NB4 (cell line): ENCODE data around the gene PCYT1A.

ENCODE experiments used
- DNase-seq: peaks from one replicate; pipeline ENCODE4 v3.0.0; 2010; ENCODE audit warnings: low read depth
- H3K4me3 ChIP-seq: one replicate; pipeline ENCODE4 v1.5.1; 2011; ENCODE audit warnings: mild to moderate bottlenecking, low read depth, low read length, moderate library complexity
- MYC ChIP-seq: IDR thresholded peaks from 2 replicates; pipeline ENCODE4 v1.6.1; 2011; ENCODE audit warnings: low read depth, low read length
- POLR2A ChIP-seq: IDR thresholded peaks from 2 replicates; pipeline ENCODE4 v1.6.1; 2011; ENCODE audit warnings: mild to moderate bottlenecking; ENCODE audit not compliant: insufficient read length; ENCODE audit errors: extremely low read depth
- TF ChIP-seq, protein P1 (sequence below): IDR thresholded peaks from one replicate; pipeline ENCODE4 v1.5.1; 2012; ENCODE audit warnings: low read depth, low read length
- TF ChIP-seq, protein P2 (sequence below): IDR thresholded peaks from 2 replicates; pipeline ENCODE4 v1.6.1; 2011; ENCODE audit warnings: low read depth, low read length

The PCYT1A gene

DNA sequence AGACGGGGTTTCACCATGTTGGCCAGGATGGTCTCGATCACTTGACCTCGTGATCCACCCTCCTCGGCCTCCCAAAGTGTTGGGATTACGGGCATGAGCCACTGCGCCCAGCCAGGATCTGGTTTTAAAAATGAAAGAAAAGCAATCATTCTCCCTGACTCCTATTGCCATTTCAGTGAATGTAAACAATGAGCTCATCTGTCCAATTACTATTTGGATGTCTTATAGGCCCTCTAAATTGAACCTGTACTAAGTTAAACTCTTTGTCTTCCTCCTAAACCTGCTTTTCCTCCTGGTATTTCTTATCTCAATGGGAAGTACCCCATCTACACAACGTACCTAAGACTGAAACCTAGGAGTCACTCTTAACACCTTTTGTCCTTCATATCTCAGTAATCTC, 23.7 kb downstream of the PCYT1A start:
- TF ChIP-seq, protein P1, sequence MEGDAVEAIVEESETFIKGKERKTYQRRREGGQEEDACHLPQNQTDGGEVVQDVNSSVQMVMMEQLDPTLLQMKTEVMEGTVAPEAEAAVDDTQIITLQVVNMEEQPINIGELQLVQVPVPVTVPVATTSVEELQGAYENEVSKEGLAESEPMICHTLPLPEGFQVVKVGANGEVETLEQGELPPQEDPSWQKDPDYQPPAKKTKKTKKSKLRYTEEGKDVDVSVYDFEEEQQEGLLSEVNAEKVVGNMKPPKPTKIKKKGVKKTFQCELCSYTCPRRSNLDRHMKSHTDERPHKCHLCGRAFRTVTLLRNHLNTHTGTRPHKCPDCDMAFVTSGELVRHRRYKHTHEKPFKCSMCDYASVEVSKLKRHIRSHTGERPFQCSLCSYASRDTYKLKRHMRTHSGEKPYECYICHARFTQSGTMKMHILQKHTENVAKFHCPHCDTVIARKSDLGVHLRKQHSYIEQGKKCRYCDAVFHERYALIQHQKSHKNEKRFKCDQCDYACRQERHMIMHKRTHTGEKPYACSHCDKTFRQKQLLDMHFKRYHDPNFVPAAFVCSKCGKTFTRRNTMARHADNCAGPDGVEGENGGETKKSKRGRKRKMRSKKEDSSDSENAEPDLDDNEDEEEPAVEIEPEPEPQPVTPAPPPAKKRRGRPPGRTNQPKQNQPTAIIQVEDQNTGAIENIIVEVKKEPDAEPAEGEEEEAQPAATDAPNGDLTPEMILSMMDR: no peak
- no peak for TF ChIP-seq POLR2A
- no peak for TF ChIP-seq MYC
- DNase-seq: no peak
- H3K4me3 ChIP-seq: no peak overlapping the region

DNA sequence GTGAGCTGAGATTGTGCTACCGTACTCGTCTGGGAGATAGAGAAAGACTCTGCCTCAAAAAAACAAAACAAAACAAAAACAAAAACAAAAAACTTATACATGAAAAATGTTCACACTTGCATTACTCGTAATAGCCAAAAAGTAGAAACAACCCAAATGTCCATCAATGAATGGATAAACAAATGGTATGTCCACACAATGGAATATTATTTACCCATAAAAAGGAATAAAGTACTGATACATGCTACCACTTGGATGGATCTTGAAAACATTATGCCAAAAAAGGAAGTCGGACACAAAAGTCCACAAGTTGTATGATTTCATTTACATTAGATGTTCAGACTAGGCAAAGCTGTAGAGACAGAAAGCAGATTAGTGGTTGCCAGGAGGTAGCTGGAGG, 26.7 kb downstream of the PCYT1A start:
- no peak overlapping the region for H3K4me3 ChIP-seq
- DNase-seq: no peak
- TF ChIP-seq, protein P2, sequence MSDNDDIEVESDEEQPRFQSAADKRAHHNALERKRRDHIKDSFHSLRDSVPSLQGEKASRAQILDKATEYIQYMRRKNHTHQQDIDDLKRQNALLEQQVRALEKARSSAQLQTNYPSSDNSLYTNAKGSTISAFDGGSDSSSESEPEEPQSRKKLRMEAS: no peak
- TF ChIP-seq POLR2A (no peak), MYC (no peak)
- TF ChIP-seq, protein P1: no peak

DNA sequence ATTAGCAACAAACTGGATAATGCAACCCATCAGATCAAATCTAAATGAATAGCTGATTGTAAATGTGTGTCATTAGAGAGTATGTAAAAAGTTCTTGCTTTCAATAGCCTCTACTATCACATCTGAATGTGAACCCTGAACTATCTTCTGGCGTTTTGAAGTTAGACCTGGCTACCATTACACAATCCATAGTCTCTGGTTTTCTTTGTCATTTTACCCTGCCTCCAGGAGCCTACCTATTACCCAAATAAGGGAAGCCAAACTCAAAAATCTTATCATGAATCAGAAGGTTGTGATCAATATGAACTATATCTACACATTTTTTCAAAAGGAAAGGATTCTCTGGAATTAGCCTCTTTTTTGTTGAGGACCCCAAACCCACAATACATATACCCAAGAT, 31.8 kb downstream of the PCYT1A start:
- no peak overlapping the region for H3K4me3 ChIP-seq
- TF ChIP-seq MYC (no peak), POLR2A (no peak)
- TF ChIP-seq, protein P2: no peak
- TF ChIP-seq, protein P1: no peak
- no peak for DNase-seq

DNA sequence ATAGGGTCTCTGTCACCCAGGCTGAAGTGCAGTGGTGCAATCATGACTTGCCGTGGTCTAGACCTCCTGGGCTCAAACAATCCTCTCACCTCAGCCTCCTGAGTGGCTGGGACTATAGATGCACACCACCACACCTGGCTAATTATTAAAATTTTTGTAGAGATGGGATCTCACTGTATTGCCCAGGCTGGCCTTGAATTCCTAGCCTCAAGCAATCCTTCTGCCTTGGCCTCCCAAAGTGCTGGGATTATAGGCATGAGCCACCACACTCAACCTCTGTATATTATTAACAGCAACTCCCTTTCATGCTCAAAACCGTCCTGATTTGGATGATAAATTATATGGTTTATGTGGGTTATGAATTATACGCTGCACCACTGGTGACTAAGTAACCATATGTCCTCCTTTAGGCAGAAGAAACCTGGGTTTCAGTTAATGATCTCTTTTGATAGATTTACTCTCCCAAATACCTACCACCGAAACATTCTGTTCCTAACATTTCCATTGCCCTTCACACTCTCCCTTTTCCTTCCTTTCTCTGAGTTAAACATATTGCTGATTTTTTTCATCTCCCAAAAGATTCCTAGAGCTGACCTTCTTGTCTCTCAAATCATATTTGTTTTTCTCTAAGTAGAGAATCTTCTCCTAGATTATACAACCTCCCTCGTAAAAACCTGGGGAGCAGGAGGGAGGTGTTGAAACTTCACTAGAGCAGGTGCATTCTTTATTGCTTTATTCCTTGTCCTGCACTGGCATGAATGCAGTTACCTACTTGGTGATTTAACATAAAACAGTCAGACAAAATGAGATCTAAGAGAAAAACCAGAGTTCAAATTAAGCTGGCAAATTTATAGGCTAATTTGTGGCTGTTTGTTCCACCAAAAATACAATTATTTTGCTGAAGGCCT, 32.9 kb downstream of the PCYT1A start:
- no peak overlapping the region for H3K4me3 ChIP-seq
- DNase-seq: no peak
- TF ChIP-seq MYC (no peak), POLR2A (no peak)
- TF ChIP-seq, protein P2: no peak
- TF ChIP-seq, protein P1: no peak

DNA sequence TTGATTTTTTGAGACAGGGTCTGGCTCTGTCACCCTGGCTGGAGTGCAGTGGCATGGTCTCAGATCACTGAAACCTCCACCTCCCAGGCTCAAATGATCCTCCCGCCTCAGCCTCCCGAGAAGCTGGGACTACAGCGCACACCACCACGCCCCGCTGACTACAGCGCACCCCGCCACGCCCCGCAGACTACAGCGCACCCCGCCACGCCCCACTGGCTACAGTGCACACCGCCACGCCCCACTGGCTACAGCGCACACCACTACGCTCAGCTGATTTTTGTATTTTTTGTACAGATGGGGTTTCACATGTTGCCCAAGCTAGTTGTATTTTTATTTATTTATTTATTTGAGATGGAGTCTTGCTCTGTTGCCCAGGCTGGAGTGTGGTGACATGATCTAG, 35.6 kb downstream of the PCYT1A start:
- no peak overlapping the region for H3K4me3 ChIP-seq
- DNase-seq: no peak
- TF ChIP-seq MYC: no peak
- no peak for TF ChIP-seq POLR2A
- TF ChIP-seq, protein P1: no peak
- TF ChIP-seq, protein P2: no peak
